DND-41 (cell line): ENCODE data around the gene CHAD.
A peak's percentile ranks its signal among the peaks of the same experiment; 100 is the strongest.
"Not testable (repeated sequence)": the region's sequence is repeated elsewhere in the genome, so short reads cannot be mapped to it uniquely, and the experiment has no call there.

ENCODE experiments used
- ATAC-seq: fragments of 200-7000 bp; cut with Tn5 transposase; 3 replicates; pipeline ENCODE4 v1.9.1; 2021; ENCODE audit warnings: low read depth; ENCODE audit not compliant: insufficient read depth
- DNase-seq: peaks from one replicate; pipeline ENCODE4 v3.0.0-alpha.2; 2020
- H2AFZ ChIP-seq: 2 replicates; pipeline ENCODE4 v1.6.0; 2012; ENCODE audit warnings: low read depth, low read length
- H3K27ac ChIP-seq: 2 replicates; pipeline ENCODE4 v1.5.1; 2012; ENCODE audit warnings: low read length, inconsistent platforms
- H3K27me3 ChIP-seq: fragments of 200-600 bp; sonication (generic); 2 replicates; pipeline ENCODE4 v1.6.0; 2012; ENCODE audit warnings: low read length, mild to moderate bottlenecking, inconsistent platforms; ENCODE audit not compliant: insufficient read depth, poor library complexity
- H3K36me3 ChIP-seq: 2 replicates; pipeline ENCODE4 v1.5.1; 2012; ENCODE audit warnings: low read length, inconsistent platforms; ENCODE audit not compliant: insufficient read depth
- H3K4me1 ChIP-seq: 2 replicates; pipeline ENCODE4 v1.5.1; 2012; ENCODE audit warnings: mild to moderate bottlenecking, low read length; ENCODE audit not compliant: insufficient read depth
- H3K4me2 ChIP-seq: 2 replicates; pipeline ENCODE4 v1.6.0; 2012; ENCODE audit warnings: mild to moderate bottlenecking, moderate library complexity, low read length, inconsistent platforms; ENCODE audit not compliant: insufficient read depth
- H3K4me3 ChIP-seq, 2 experiments: fragments of 200-600 bp in 1 of 2; shearing (Covaris generic) in 1 of 2; 2 replicates each; pipeline ENCODE4 v1.5.1; 2012 to 2016; ENCODE audit warnings: inconsistent platforms in 2 of 2, low read length in 2 of 2, mild to moderate bottlenecking in 2 of 2, low read depth in 1 of 2, moderate library complexity in 1 of 2
- H3K79me2 ChIP-seq: 2 replicates; pipeline ENCODE4 v1.6.0; 2012; ENCODE audit warnings: low read length, inconsistent platforms; ENCODE audit not compliant: insufficient read depth
- H3K9ac ChIP-seq: 2 replicates; pipeline ENCODE4 v1.6.0; 2012; ENCODE audit warnings: low read depth, mild to moderate bottlenecking, inconsistent platforms, low read length, moderate library complexity
- H3K9me3 ChIP-seq: 2 replicates; pipeline ENCODE4 v1.5.1; 2012; ENCODE audit warnings: low read length, moderate library complexity, mild to moderate bottlenecking, inconsistent platforms; ENCODE audit not compliant: insufficient read depth, severe bottlenecking
- H4K20me1 ChIP-seq: 2 replicates; pipeline ENCODE4 v1.6.0; 2012; ENCODE audit warnings: low read length; ENCODE audit not compliant: insufficient read depth
- EZH2 ChIP-seq: IDR thresholded peaks from 3 replicates; pipeline ENCODE4 v1.6.1; 2012; ENCODE audit warnings: borderline replicate concordance, low read depth, mild to moderate bottlenecking, moderate library complexity, low read length, inconsistent platforms; ENCODE audit not compliant: severe bottlenecking
- TF ChIP-seq, protein P1 (sequence below): IDR thresholded peaks from 2 replicates; pipeline ENCODE4 v1.5.1; 2012; ENCODE audit warnings: borderline replicate concordance, low read length, moderate library complexity, mild to moderate bottlenecking; ENCODE audit not compliant: poor library complexity, severe bottlenecking; ENCODE audit errors: extremely low read depth

CHAD gene

DNA sequence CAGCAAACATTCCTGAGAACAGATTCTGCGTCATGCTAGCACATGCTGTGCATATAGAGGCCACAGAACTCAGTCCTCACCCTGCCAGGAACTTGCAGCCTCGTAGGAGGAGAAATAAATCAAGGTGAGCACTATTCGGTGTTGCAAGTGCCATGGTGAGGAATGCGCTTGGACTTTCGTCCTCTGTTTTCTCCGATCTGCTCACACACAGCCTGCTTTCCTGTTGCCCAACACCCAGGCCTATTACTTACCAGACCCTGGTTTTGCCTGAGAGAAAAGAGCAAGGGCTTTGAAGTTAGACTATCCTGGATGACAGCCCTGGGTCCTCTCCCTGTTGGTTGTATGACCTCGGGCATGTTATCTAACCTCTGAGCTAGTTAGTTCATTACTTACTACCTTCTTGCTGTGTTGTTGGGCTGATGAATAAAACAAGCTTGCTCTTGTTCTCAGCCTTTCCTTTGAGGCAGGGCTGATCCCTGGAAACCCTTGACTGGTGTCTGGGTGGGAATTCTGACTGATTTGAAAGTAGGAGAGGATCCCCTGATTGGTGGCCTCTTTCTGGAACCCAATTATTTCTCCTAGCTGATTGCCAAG is 39.8 kb downstream of the CHAD start:
- Histone ChIP-seq H3K4me1 (peaks cover 35% of the 10 kb centered on the region), H3K4me2 (0 out of 2 replicates have a peak overlapping the region, but pooled peaks have one; percentile 5), H3K36me3 (no peaks in the 10 kb centered on the region; the same call in 1 of the 2 replicates), H3K4me3 (no peak overlapping the region), H3K79me2 (peaks cover 50% of the 10 kb centered on the region), H3K27ac (no peak overlapping the region), H2AFZ (no peak overlapping the region), H3K9me3 (no peaks in the 10 kb centered on the region), H3K9ac (no peak overlapping the region), H3K27me3 (no peaks in the 10 kb centered on the region), H4K20me1 (peaks cover 14% of the 10 kb centered on the region; the same call in 1 of the 2 replicates)
- DNase-seq: no peak
- TF ChIP-seq, protein P1, sequence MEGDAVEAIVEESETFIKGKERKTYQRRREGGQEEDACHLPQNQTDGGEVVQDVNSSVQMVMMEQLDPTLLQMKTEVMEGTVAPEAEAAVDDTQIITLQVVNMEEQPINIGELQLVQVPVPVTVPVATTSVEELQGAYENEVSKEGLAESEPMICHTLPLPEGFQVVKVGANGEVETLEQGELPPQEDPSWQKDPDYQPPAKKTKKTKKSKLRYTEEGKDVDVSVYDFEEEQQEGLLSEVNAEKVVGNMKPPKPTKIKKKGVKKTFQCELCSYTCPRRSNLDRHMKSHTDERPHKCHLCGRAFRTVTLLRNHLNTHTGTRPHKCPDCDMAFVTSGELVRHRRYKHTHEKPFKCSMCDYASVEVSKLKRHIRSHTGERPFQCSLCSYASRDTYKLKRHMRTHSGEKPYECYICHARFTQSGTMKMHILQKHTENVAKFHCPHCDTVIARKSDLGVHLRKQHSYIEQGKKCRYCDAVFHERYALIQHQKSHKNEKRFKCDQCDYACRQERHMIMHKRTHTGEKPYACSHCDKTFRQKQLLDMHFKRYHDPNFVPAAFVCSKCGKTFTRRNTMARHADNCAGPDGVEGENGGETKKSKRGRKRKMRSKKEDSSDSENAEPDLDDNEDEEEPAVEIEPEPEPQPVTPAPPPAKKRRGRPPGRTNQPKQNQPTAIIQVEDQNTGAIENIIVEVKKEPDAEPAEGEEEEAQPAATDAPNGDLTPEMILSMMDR: no peak
- no peak for TF ChIP-seq EZH2
- ATAC-seq: no peak

DNA sequence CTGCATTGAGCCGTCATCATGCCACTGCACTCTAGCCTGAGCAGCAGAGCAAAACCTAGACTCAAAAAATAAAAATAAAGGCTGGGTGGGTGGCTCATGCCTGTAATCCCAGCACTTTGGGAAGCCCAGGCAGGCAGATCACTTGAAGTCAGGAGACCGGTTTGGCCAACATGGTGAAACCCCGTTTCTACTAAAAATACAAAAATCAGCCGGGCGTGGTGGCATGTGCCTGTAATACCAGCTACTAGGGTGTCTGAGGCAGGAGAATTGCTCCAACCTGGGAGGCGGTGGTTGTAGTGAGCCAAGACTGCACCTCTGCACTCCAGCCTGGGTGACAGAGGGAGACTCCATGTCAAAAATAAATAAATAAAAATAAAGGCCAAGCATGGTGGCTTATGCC is 40.6 kb downstream of the CHAD start:
- Histone ChIP-seq H4K20me1 (peaks cover 14% of the 10 kb centered on the region; the same call in 1 of the 2 replicates), H3K27ac (peak overlapping the region; percentile 72; the same call in 1 of the 2 replicates), H3K4me1 (peaks cover 38% of the 10 kb centered on the region), H3K79me2 (peaks cover 50% of the 10 kb centered on the region), H3K4me2 (peak overlapping the region; percentile 99; the same call in 1 of the 2 replicates)
- not testable (repeated sequence) for DNase-seq, H2AFZ ChIP-seq, H3K4me3 ChIP-seq, H3K9me3 ChIP-seq, ATAC-seq, H3K27me3 ChIP-seq, H3K36me3 ChIP-seq, H3K9ac ChIP-seq

DNA sequence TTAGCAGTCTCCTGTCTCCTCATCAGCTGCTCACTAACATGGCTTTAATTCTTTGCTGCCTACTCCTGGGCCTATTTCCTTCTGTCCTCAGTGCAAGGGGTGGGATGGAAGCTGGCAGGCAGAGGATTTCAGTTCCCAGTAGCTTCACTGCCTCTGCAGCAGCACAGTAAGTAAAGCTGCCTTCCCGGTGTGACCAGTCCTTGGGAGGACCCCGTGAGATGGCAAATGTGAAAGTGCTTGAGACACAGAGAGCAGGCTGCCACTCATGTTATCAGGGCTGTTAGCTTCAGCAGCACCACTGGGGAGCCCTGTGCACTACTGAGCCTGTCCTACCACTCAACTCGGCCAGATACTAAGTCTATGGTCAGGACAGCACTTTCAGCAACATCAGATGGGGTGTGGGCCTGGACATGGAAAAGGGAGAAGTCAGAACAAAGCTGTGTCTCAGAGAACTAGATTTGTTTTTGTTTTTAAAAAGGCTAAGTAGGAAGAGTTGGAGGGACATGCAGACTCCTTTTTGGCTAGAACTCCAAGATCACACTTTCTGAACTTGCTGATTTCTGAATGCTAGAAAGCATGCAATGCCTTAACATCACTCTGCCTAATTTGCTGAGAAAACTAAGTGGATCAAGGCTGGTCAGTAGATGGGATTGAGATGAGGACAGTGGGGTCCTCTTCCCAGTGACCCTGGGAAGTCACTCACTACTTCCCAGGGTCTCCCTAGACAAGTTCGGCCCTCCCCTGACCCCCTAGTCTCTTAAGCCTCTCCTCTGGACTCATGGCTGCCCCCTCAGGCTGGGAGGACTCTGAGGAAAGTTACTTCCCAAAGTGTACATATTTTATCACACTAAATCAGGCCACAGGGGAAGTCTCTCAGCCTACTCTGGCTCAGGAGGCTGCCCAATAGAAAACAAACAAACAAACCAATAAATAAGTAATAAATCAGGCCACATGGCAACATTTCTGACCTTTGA is 41.6 kb downstream of the CHAD start:
- peak; percentile 57 for ATAC-seq
- H2AFZ ChIP-seq: peak overlapping the region; percentile 61
- no peaks in the 10 kb centered on the region for H3K27me3 ChIP-seq
- H3K4me3 ChIP-seq: peak overlapping the region; percentile 75 to 95
- TF ChIP-seq, protein P1: peak; percentile 65
- TF ChIP-seq EZH2: no peak
- peak overlapping the region; percentile 72 for H3K27ac ChIP-seq
- no peaks in the 10 kb centered on the region for H3K9me3 ChIP-seq
- H3K9ac ChIP-seq: peak overlapping the region; percentile 96
- peak; percentile 43 for DNase-seq
- H3K36me3 ChIP-seq: no peaks in the 10 kb centered on the region; the same call in 1 of the 2 replicates
- H3K79me2 ChIP-seq: peaks cover 44% of the 10 kb centered on the region
- H3K4me1 ChIP-seq: peaks cover 48% of the 10 kb centered on the region
- H3K4me2 ChIP-seq: peak overlapping the region; percentile 99
- H4K20me1 ChIP-seq: 0 out of 2 replicates have a peak, but pooled peaks cover 7% of the 10 kb centered on the region

DNA sequence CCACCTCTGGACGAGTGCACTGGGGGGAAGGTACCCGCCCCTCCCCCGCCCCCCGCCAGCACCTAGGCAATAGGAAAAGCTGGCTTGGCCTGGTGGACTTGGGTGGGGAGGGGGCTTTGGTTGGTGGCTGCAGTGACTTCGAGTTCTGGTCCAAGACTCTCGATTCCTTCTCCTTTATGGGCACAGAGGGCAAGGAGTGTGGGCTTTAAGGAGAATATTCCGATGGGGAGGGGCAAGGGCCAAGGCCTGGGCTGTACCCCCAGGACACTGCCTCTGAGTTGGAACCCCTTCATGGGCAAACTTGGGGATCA is 42.3 kb downstream of the CHAD start:
- peak overlapping the region; percentile 72 for H3K27ac ChIP-seq
- H3K4me3 ChIP-seq: peak overlapping the region; percentile 75 to 95
- no peaks in the 10 kb centered on the region for H3K9me3 ChIP-seq
- no peak; the same call in 2 of the 3 replicates for ATAC-seq
- H3K36me3 ChIP-seq: no peaks in the 10 kb centered on the region; the same call in 1 of the 2 replicates
- H3K4me2 ChIP-seq: peak overlapping the region; percentile 99
- DNase-seq: no peak
- H4K20me1 ChIP-seq: 0 out of 2 replicates have a peak, but pooled peaks cover 7% of the 10 kb centered on the region
- peaks cover 43% of the 10 kb centered on the region for H3K79me2 ChIP-seq
- H3K9ac ChIP-seq: peak overlapping the region; percentile 96
- no peaks in the 10 kb centered on the region for H3K27me3 ChIP-seq
- peaks cover 55% of the 10 kb centered on the region for H3K4me1 ChIP-seq
- no peak for TF ChIP-seq EZH2
- TF ChIP-seq, protein P1: no peak
- H2AFZ ChIP-seq: peak overlapping the region; percentile 70
